ENCODE results near the gene SORL1-AS1.
A peak's percentile ranks its signal among the peaks of the same experiment; 100 is the strongest.

The SORL1-AS1 gene

DNA sequence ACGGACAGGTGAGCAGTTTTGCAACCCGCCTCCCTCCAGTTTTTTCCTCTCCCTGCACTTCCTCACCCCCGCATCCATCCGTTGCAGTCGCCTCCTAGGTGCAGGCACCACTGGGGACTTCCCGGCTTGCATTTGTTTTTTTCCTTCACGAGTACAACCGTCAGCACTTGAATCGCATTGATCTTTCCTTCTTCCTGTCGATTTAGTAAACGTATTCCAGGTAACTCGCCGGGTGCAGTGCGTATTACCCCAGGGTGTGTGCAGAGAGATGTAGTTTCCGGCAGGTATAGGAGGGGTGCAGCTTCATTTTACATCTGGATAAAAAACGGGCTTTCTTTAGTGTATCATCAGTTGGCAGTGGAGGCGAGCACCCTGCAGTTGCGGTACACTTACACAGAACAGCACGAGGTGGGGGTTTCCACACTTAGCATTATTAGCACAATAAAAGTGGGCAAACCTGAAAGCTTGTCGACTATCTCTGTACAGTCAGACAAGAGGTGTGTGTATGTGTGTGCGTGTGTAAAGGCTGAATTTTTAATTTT lies at the start of gene SORL1-AS1:
Gene SORL1-AS1 (minus strand): TSS at position 359 of the 542 bp plus-strand sequence.
- TF ChIP-seq, protein P1, sequence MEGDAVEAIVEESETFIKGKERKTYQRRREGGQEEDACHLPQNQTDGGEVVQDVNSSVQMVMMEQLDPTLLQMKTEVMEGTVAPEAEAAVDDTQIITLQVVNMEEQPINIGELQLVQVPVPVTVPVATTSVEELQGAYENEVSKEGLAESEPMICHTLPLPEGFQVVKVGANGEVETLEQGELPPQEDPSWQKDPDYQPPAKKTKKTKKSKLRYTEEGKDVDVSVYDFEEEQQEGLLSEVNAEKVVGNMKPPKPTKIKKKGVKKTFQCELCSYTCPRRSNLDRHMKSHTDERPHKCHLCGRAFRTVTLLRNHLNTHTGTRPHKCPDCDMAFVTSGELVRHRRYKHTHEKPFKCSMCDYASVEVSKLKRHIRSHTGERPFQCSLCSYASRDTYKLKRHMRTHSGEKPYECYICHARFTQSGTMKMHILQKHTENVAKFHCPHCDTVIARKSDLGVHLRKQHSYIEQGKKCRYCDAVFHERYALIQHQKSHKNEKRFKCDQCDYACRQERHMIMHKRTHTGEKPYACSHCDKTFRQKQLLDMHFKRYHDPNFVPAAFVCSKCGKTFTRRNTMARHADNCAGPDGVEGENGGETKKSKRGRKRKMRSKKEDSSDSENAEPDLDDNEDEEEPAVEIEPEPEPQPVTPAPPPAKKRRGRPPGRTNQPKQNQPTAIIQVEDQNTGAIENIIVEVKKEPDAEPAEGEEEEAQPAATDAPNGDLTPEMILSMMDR (IDR thresholded peaks at IDR 0.05; ENCODE audit: low read depth, low read length, missing control alignments): no peak
- no peak for DNase-seq (ENCODE audit: low read depth)
- peak within 1 kb of the TSS; percentile 92 for H3K4me3 ChIP-seq (ENCODE audit: low read depth, low read length)

- no peak overlapping the region for H3K4me3 ChIP-seq (ENCODE audit: low read depth, low read length)
- TF ChIP-seq, protein P1 (IDR thresholded peaks at IDR 0.05; ENCODE audit: low read depth, low read length, missing control alignments): no peak
- no peak for DNase-seq (ENCODE audit: low read depth)
These were observed 48.0 kb upstream of the SORL1-AS1 start for GRCh38 chr11:121500717-121501116.

- H3K4me3 ChIP-seq (ENCODE audit: low read depth, low read length): no peak overlapping the region
- no peak for DNase-seq (ENCODE audit: low read depth)
- TF ChIP-seq, protein P1 (IDR thresholded peaks at IDR 0.05; ENCODE audit: low read depth, low read length, missing control alignments): no peak
These were observed 47.5 kb upstream of the SORL1-AS1 start for GRCh38 chr11:121500275-121500674.

DNA sequence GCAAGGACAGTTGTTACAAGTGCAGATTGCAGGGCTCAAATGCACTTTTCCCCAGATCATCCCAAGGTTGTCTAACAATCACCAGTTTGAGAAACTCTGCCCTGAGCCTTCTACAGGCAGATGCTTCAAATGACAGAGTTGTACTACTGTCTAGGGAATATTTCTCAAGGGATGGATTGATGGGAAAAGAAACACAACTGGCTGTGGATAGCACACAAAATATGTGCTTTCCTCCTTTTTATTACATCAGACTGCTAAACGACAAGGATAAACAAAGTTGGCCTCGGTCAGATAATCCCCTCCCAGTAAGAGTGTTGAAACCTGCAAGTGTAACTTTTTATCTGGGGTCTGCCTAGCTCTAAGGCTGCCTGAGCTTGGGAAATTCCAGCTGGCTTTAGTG lies 46.6 kb upstream of the SORL1-AS1 start:
- H3K4me3 ChIP-seq (ENCODE audit: low read depth, low read length): no peak overlapping the region
- TF ChIP-seq, protein P1 (IDR thresholded peaks at IDR 0.05; ENCODE audit: low read depth, low read length, missing control alignments): no peak
- no peak for DNase-seq (ENCODE audit: low read depth)

DNA sequence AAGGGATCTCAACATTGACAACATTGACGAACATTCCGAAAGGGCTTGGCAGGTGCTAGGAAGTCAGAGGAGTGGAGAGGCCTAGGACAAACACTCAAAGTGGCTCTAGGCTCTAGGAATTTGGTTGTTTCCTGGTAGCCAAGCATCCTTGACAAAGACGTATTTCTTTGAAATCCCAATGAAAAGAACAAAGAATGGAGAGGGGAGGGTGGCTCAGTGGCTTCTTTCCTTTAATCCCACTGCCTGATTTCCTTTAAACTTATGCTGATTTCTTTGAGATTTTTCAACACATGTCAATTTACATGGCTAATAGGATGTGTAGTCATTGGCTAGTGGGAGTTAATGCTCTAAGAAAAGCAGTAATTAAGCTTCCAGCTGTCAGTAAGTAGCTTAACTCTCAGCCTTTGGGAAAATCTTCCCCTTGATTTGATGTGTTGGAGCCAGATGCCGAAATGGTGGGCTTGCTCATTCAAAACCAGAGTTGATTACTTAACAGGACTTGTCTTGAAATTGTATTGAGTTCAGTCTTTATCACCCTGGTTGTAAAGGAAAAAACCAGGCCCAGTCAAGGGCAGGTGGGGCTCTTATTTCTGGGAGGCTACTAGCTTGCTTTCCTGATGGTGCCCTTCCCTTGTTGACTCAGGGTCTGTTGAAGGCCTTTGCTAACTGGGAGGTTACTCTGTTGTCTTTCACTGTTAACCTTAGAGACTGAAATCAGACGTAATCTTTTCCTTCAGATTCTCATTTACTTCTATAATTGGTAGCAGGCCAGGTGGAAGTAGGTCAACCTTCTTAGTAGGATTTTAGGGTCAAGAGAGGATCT lies 44.6 kb upstream of the SORL1-AS1 start:
- no peak overlapping the region for H3K4me3 ChIP-seq (ENCODE audit: low read depth, low read length)
- no peak for DNase-seq (ENCODE audit: low read depth)
- TF ChIP-seq, protein P1 (IDR thresholded peaks at IDR 0.05; ENCODE audit: low read depth, low read length, missing control alignments): no peak

- peak; percentile 47 for DNase-seq (ENCODE audit: low read depth)
- peak overlapping the region; percentile 27 for H3K4me3 ChIP-seq (ENCODE audit: low read depth, low read length)
- TF ChIP-seq, protein P1 (IDR thresholded peaks at IDR 0.05; ENCODE audit: low read depth, low read length, missing control alignments): no peak
These were observed 41.8 kb upstream of the SORL1-AS1 start for GRCh38 chr11:121494355-121495099.
